K562 (cell line): ENCODE data around the gene MCRS1. TPM values are rescaled to one million over a fixed set of nuclear protein-coding genes. Genes with fewer than 3 reads are reported as not detected.

Experiments used
- ATAC-seq: fragments of 200-7000 bp; cut with Tn5 transposase; 3 replicates; pipeline ENCODE4 v1.9.1; 2020; ENCODE audit warnings: moderate library complexity
- BruUV-seq: library from RNA; stranded (reverse); fragments of 400-500 nt; replicated peaks from 2 replicates; lab custom pipeline; 2021; lab: Mats Ljungman, UMichigan
- CTCF ChIA-PET: fragments of 300-600 bp; formaldehyde crosslinking; extraction: SDS; loops from one replicate; lab custom pipeline; 2021; ENCODE audit warnings: low intra/inter-chr PET ratio; lab: Yijun Ruan, JAX
- POLR2A ChIA-PET: fragments of 300-600, 350-650 bp; sonication (Branson Sonifier 250); formaldehyde crosslinking; extraction: SDS; loops from one replicate; lab custom pipeline; 2021; ENCODE audit warnings: antibody characterized with exemption, inconsistent platforms; lab: Yijun Ruan, JAX
- DNase-seq, 4 experiments: peaks; one replicate each; pipeline versions ENCODE4 v3.0.0 to v3.0.0-alpha.2; 2011 to 2018; ENCODE audit warnings: low spot score in 3 of 4, mixed read lengths in 3 of 4; ENCODE audit errors: extremely low read depth in 1 of 4
- FAIRE-seq: peaks from 2 replicates; lab custom pipeline; 2011; peaks lifted over from hg19 to GRCh38; lab: Jason Lieb, UNC
- H2AFZ ChIP-seq: 2 replicates; pipeline ENCODE4 v1.6.0; 2011; ENCODE audit warnings: low read depth, low read length, control low read depth, inconsistent platforms
- H3K27ac ChIP-seq: fragments of 200-600 bp; 3 replicates; pipeline ENCODE4 v1.8.0; 2011; ENCODE audit warnings: low read depth, mild to moderate bottlenecking, control low read depth, inconsistent platforms, low read length, moderate library complexity, mixed read lengths; ENCODE audit errors: extremely low read depth
- H3K27me3 ChIP-seq, 2 experiments: fragments of 300-600 bp in 1 of 2; 2 replicates in 1 of 2; 3 replicates in 1 of 2; pipeline versions ENCODE4 v1.6.0 to v1.8.0; 2011; ENCODE audit warnings: inconsistent platforms in 2 of 2, low read length in 2 of 2, mild to moderate bottlenecking in 1 of 2, mixed read lengths in 1 of 2, moderate library complexity in 1 of 2; ENCODE audit not compliant: control insufficient read depth in 2 of 2, insufficient read depth in 2 of 2
- H3K36me3 ChIP-seq: fragments of 300-600 bp; 3 replicates; pipeline ENCODE4 v1.8.0; 2011; ENCODE audit warnings: mild to moderate bottlenecking, low read length, inconsistent platforms; ENCODE audit not compliant: control insufficient read depth, insufficient read depth
- H3K4me1 ChIP-seq, 2 experiments: fragments of 200-600 bp in 1 of 2; replicated peaks in 1 of 2; 2 replicates in 1 of 2; 3 replicates in 1 of 2; pipeline versions ENCODE4 v1.5.1 to v1.8.0; 2011; ENCODE audit warnings: inconsistent platforms in 2 of 2, low read length in 2 of 2, mild to moderate bottlenecking in 1 of 2, mixed read lengths in 1 of 2, moderate library complexity in 1 of 2; ENCODE audit not compliant: control insufficient read depth in 2 of 2, insufficient read depth in 2 of 2
- H3K4me2 ChIP-seq: 2 replicates; pipeline ENCODE4 v1.6.1; 2011; ENCODE audit warnings: low read length, control low read depth, inconsistent platforms, mixed read lengths; ENCODE audit not compliant: insufficient read depth
- H3K4me3 ChIP-seq: fragments of 200-600 bp; sonication (generic), shearing (Covaris generic); 2 replicates; pipeline ENCODE4 v1.5.1; 2016; ENCODE audit warnings: control low read depth, inconsistent platforms
- H3K79me2 ChIP-seq: fragments of 200-600 bp; 3 replicates; pipeline ENCODE4 v1.8.0; 2011; ENCODE audit warnings: low read length, inconsistent platforms; ENCODE audit not compliant: control insufficient read depth, insufficient read depth
- H3K9ac ChIP-seq, 2 experiments: 2 replicates each; pipeline versions ENCODE4 v1.6.0 to v1.6.1; 2011; ENCODE audit warnings: low read depth in 2 of 2, low read length in 2 of 2, control low read depth in 1 of 2, inconsistent platforms in 1 of 2, mild to moderate bottlenecking in 1 of 2, mixed read lengths in 1 of 2; ENCODE audit not compliant: insufficient read depth in 1 of 2
- H3K9me1 ChIP-seq: one replicate; pipeline ENCODE4 v1.6.0; 2011; ENCODE audit warnings: inconsistent platforms, mild to moderate bottlenecking, low read length, moderate library complexity; ENCODE audit not compliant: control insufficient read depth, insufficient read depth
- H3K9me3 ChIP-seq: replicated peaks from 2 replicates; pipeline ENCODE4 v1.5.1; 2011; ENCODE audit warnings: low read depth, low read length, inconsistent platforms; ENCODE audit not compliant: control insufficient read depth, insufficient read depth
- H4K20me1 ChIP-seq: replicated peaks from 2 replicates; pipeline ENCODE4 v1.6.1; 2011; ENCODE audit warnings: low read length, inconsistent platforms, mixed read lengths; ENCODE audit not compliant: control insufficient read depth, insufficient read depth
- CCNT2 ChIP-seq: IDR thresholded peaks from 2 replicates; pipeline ENCODE4 v1.6.1; 2011; ENCODE audit warnings: borderline replicate concordance, low read depth, mild to moderate bottlenecking, moderate library complexity, mixed read lengths, low read length; ENCODE audit not compliant: insufficient read length; ENCODE audit errors: extremely low read depth
- KLF10 ChIP-seq: fragments of 250-450 bp; sonication (Bioruptor Pico); IDR thresholded peaks from 2 replicates; pipeline ENCODE4 v1.6.1; 2021; ENCODE audit warnings: matching md5 sums
- NEUROD1 ChIP-seq: fragments of 150-350 bp; IDR thresholded peaks from 2 replicates; pipeline ENCODE4 v1.6.1; 2014; ENCODE audit warnings: borderline replicate concordance, low read length, low read depth; ENCODE audit not compliant: partially characterized antibody
- SIN3B ChIP-seq: fragments of 450-650 bp; IDR thresholded peaks from 2 replicates; pipeline ENCODE4 v1.6.1; 2017; ENCODE audit warnings: low read depth, mild to moderate bottlenecking, moderate library complexity
- SRSF9 ChIP-seq: fragments of 200-400 bp; formaldehyde crosslinking; IDR thresholded peaks from 2 replicates; pipeline ENCODE4 v1.6.1; 2017; ENCODE audit warnings: low read depth, low read length, borderline replicate concordance
- XRCC5 ChIP-seq: fragments of 200-400 bp; formaldehyde crosslinking; IDR thresholded peaks from 2 replicates; pipeline ENCODE4 v1.6.1; 2017; ENCODE audit warnings: low read depth, mild to moderate bottlenecking, low read length
- ZNF507 ChIP-seq: conservative IDR thresholded peaks from 2 replicates; pipeline ENCODE4 v1.6.1; 2017; ENCODE audit warnings: missing genetic modification characterization, missing compliant biosample characterization
- ZNF764 ChIP-seq: fragments of 250-450 bp; sonication (Bioruptor Pico); IDR thresholded peaks from 2 replicates; pipeline ENCODE4 v1.4.0; 2020; ENCODE audit warnings: low read depth, mild to moderate bottlenecking, moderate library complexity
- WGBS: fragments of 100-300 bp; shearing (Covaris generic); methylation state at CpG from one replicate; pipeline ENCODE4 v1.1.6; 2016; ENCODE audit warnings: low coverage, mixed read lengths; ENCODE audit not compliant: insufficient coverage; ENCODE audit errors: missing lambda C conversion rate; 5-methylcytosine and 5-hydroxymethylcytosine counted together
- in situ Hi-C: fragments of 300-500 bp; cut with MboI; formaldehyde crosslinking; loops from 4 replicates; pipeline ENCODE4 v1.15.0; 2018; ENCODE audit warnings: inconsistent platforms, mixed read lengths
- intact Hi-C: fragments of 100-400 bp; cut with micrococcal nuclease; formaldehyde crosslinking; loops from 2 replicates; pipeline ENCODE4 v1.14.2; 2022
- polyA plus RNA-seq, 8 experiments: library from polyadenylated mRNA; depleted of rRNA in 4 of 8; stranded (reverse) in 5 of 8; unstranded in 3 of 8; fragments of >200 nt; fragmentation: Nextera tagmentation in 2 of 8; fragmentation: Illumina TruSeq in 1 of 8; extraction: Ambion mirVana in 2 of 8; extraction: Trizol in 1 of 8; gene quantifications; 2 replicates each; pipeline versions ENCODE4 v1.2.1 to v1.2.3, GENCODE V29; 2011 to 2014; ENCODE audit warnings: inconsistent platforms in 1 of 8, missing spikeins in 1 of 8
- total RNA-seq, 7 experiments: library from RNA; depleted of rRNA in 6 of 7; stranded (reverse); fragments of >200 nt in 6 of 7; fragmentation: Illumina TruSeq in 2 of 7; extraction: Trizol in 2 of 7; gene quantifications; 2 replicates each; pipeline versions ENCODE4 v1.2.1 to v1.2.3, GENCODE V29; 2011 to 2021; ENCODE audit warnings: low replicate concordance in 1 of 7
- TF ChIP-seq, protein P1 (sequence below): fragments of 450-650 bp; formaldehyde crosslinking; IDR thresholded peaks from 2 replicates; pipeline ENCODE4 v1.4.0; 2022; ENCODE audit warnings: mild to moderate bottlenecking, moderate library complexity
- TF ChIP-seq, protein P2 (sequence below), 2 experiments: fragments of 450-650 bp; IDR thresholded peaks; 2 replicates each; pipeline ENCODE4 v1.6.1; 2016; ENCODE audit warnings: mild to moderate bottlenecking in 2 of 2, borderline replicate concordance in 1 of 2, low read depth in 1 of 2, moderate library complexity in 1 of 2
- TF ChIP-seq, protein P3 (sequence below), 3 experiments: fragments of 200-800 bp in 1 of 3; sonication (Bioruptor generic) in 1 of 3; sonication (generic) in 1 of 3; formaldehyde crosslinking in 1 of 3; IDR thresholded peaks; 2 replicates each; pipeline versions ENCODE4 v1.6.1 to v1.8.0; 2016 to 2022; ENCODE audit warnings: mild to moderate bottlenecking in 2 of 3, missing compliant biosample characterization in 2 of 3, missing genetic modification characterization in 2 of 3, missing genetic modification reagents in 1 of 3

Gene MCRS1
- total and polyA plus RNA-seq, 9 of the 15 experiments (the other 6 are each of a cell fraction or from before 2014, with no cell fraction given): 50.0 to 100 (median 73.2) TPM

DNA sequence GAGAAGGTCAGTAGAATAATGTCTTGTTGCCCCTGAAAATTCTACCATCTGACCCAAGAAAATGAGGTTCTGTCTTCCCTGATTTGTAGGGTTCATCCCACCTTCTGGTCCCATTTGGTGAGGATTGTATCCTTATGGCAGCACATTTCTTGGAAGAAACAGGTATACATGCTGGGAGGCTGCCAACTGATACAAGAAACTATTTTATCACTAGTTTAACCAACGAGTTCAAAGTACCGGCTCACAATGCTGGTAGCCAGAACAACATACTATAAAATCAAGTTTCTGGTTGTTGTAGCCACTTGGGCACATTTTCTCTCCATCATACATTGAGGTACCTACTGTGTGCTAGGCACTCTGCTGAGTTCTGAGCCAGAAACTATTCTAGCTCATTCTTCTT lies 36.2 kb downstream of the MCRS1 start:
- Histone ChIP-seq H4K20me1 (no peaks in the 10 kb centered on the region), H3K9me1 (no peaks in the 10 kb centered on the region), H3K36me3 (no peaks in the 10 kb centered on the region), H3K4me2 (no peak overlapping the region), H3K79me2 (no peaks in the 10 kb centered on the region), H3K9me3 (no peaks in the 10 kb centered on the region), H3K9ac (no peak overlapping the region), H2AFZ (no peak overlapping the region), H3K4me1 (no peaks in the 10 kb centered on the region), H3K4me3 (no peak overlapping the region), H3K27me3 (peaks cover 0 to 1% of the 10 kb centered on the region in 2 experiments; a peak in 2 of 5 replicates), H3K27ac (no peak overlapping the region)
- in situ Hi-C loops (no loop called here), intact Hi-C loops (no loop called here)
- FAIRE-seq (no peak), ATAC-seq (no peak), DNase-seq (no peak)
- ChIA-PET POLR2A (interaction anchor here (0.6 to 1.6 kb wide), 3 partner anchors 9 to 173 kb away, joined by 3 to 4 read pairs (median 3); no protein-coding TSS in a partner anchor), CTCF (no interaction called here)
- no TSS peak for BruUV-seq
- WGBS: 11% methylated on average over 2 of the region's 2 CpGs
- no peak for TF ChIP-seq SIN3B
- TF ChIP-seq ZNF764 (CRISPR knock-in tag): no peak
- TF ChIP-seq, protein P1, sequence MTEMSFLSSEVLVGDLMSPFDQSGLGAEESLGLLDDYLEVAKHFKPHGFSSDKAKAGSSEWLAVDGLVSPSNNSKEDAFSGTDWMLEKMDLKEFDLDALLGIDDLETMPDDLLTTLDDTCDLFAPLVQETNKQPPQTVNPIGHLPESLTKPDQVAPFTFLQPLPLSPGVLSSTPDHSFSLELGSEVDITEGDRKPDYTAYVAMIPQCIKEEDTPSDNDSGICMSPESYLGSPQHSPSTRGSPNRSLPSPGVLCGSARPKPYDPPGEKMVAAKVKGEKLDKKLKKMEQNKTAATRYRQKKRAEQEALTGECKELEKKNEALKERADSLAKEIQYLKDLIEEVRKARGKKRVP (CRISPR knock-in tag): no peak
- TF ChIP-seq ZNF507 (tag): no peak
- TF ChIP-seq CCNT2: no peak
- TF ChIP-seq, protein P2, sequence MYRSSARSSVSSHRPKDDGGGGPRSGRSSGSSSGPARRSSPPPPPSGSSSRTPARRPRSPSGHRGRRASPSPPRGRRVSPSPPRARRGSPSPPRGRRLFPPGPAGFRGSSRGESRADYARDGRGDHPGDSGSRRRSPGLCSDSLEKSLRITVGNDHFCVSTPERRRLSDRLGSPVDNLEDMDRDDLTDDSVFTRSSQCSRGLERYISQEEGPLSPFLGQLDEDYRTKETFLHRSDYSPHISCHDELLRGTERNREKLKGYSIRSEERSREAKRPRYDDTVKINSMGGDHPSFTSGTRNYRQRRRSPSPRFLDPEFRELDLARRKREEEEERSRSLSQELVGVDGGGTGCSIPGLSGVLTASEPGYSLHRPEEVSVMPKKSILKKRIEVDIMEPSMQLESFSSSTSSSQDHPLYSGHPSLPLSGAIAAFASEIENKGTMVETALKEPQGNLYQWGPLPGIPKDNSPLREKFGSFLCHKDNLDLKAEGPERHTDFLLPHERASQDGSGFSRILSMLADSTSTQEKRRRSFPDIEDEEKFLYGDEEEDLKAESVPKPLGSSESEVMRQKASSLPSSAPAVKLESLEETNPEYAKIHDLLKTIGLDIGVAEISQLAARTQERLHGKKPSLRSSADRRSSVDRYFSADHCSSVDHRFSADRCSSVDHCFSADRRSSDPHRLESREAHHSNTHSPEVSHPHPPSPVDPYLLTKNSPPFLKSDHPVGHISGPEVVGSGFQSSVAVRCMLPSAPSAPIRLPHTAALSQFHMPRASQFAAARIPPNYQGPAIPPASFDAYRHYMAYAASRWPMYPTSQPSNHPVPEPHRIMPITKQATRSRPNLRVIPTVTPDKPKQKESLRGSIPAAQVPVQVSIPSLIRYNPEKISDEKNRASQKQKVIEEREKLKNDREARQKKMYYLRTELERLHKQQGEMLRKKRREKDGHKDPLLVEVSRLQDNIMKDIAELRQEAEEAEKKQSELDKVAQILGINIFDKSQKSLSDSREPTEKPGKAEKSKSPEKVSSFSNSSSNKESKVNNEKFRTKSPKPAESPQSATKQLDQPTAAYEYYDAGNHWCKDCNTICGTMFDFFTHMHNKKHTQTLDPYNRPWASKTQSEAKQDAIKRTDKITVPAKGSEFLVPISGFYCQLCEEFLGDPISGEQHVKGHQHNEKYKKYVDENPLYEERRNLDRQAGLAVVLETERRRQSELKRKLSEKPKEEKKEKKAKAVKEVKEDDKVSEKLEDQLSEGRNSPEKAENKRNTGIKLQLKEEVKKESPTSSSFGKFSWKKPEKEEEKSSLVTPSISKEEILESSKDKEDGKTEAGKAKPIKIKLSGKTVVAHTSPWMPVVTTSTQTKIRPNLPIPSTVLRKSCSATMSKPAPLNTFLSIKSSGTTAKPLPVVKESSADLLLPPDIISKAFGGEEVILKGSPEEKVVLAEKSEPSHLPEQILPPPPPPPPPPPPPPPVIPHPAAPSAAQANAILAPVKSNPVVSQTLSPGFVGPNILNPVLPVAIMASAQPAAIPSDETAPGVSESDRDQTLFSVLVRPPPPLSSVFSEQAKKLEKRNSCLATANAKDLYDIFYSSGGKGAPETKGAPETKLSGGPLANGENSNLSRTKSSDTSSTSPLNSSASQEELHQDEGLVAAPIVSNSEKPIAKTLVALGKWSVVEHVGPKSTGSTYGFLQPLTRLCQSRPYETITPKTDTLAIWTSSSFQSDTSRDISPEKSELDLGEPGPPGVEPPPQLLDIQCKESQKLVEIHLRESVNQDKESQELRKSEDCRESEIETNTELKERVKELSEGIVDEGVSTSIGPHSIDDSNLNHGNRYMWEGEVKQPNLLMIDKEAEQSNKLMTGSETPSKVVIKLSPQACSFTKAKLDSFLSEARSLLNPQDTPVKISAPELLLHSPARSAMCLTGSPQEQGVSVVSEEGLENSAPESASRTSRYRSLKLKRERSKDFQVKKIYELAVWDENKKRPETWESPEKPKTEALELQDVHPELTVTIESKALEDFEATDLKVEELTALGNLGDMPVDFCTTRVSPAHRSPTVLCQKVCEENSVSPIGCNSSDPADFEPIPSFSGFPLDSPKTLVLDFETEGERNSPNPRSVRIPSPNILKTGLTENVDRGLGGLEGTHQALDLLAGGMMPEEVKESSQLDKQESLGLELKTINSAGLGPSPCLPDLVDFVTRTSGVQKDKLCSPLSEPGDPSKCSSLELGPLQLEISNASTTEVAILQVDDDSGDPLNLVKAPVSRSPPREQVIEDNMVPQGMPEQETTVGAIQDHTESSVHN (IDR thresholded peaks at IDR 0.05; ENCODE audit: borderline replicate concordance in 1 of 2, low read depth in 1 of 2): no peak
- TF ChIP-seq XRCC5: no peak
- no peak for TF ChIP-seq SRSF9
- TF ChIP-seq, protein P3, sequence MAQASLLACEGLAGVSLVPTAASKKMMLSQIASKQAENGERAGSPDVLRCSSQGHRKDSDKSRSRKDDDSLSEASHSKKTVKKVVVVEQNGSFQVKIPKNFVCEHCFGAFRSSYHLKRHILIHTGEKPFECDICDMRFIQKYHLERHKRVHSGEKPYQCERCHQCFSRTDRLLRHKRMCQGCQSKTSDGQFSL (CRISPR knock-in tag; IDR thresholded peaks at IDR 0.05): no peak
- TF ChIP-seq, protein P3 (tag; IDR thresholded peaks at IDR 0.05): no peak
- TF ChIP-seq NEUROD1: no peak
- no peak for TF ChIP-seq KLF10 (CRISPR knock-in tag)
